GM21737 (cell line): ENCODE measurements around the gene PXN.
"Not testable (repeated sequence)": the region's sequence is repeated elsewhere in the genome, so short reads cannot be mapped to it uniquely, and the experiment has no call there.

Experiments used
- ATAC-seq: cut with Tn5 transposase; IDR thresholded peaks from one replicate; pipeline ENCODE4 v1.9.1; 2021; ENCODE audit warnings: mild to moderate bottlenecking, moderate library complexity; ENCODE audit not compliant: unreplicated experiment

PXN gene

DNA sequence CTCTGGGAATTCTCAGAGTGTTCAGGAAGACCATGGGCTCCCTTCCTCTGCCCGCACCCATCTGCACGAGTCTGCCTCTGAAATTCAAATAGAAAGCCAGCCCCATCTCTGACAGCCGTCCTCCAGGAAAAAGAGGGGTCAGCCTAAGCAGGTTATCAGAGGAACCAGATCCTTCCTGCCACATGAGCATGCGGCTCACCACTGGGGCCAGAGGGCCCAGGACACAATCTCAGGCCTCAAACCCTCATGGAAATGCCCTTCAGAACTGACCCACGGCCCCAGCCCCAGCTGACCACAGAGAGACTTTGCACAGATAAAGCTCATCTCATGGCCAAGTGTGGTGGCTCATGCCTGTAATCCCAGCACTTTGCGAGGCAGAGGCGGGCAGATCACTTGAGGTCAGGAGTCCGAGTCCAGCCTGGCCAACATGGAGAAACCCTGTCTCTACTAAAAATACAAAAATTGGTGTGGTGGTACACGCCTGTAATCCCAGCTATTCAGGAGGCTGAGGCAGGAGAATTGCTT lies 23.2 kb downstream of the PXN start:
- no peak for ATAC-seq

DNA sequence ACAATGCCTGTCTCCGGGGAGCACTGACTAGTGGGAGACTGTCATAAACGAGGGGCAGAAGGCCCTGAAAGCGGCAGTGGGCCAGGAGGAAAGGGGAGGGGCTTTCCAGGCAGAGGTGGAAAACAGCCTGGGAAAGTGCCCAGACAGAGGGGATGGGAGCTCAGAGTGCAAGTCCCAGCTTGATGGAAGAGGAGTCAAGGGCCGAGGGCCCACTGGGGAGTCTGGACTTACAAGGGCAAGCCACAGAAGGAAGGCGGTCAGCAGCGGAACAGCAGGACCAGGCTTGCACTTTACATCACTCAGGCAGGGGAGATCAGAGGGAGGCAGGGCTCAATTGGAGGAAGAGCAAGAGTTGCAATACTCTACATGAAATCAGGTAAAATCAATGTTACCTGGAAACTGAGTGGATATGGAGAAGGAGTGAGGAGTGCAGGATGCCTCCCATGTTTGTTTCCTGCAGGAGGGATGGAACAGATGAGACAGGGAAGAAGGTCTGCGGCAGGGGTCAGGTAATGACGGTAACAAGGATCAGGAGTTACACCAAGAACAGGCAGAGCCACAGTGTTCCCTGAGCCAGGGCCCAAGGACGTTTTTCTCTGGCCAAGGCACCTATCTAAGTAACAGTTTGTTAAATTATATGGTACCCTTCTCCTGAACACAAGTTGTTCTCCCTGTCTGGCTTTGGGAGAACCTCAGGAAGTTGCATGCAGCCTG lies 23.8 kb downstream of the PXN start:
- ATAC-seq, result no peak

DNA sequence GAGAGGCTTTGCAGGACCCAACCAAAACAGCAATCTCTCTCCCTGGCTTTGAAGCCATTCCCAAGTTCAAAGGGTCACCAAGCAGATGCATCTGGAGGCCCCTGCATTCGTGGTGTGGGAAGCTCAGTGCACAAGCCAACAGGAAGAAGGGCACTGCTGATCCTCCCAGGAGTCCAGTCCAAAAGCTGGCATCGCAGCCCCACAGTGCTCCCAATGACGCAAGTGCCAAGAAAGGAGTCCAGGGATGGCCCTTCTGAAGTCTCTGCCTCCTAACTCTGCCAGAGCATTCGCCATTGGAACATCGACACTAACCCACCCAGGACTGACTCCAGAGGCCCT lies 25.1 kb downstream of the PXN start:
- ATAC-seq, result no peak

DNA sequence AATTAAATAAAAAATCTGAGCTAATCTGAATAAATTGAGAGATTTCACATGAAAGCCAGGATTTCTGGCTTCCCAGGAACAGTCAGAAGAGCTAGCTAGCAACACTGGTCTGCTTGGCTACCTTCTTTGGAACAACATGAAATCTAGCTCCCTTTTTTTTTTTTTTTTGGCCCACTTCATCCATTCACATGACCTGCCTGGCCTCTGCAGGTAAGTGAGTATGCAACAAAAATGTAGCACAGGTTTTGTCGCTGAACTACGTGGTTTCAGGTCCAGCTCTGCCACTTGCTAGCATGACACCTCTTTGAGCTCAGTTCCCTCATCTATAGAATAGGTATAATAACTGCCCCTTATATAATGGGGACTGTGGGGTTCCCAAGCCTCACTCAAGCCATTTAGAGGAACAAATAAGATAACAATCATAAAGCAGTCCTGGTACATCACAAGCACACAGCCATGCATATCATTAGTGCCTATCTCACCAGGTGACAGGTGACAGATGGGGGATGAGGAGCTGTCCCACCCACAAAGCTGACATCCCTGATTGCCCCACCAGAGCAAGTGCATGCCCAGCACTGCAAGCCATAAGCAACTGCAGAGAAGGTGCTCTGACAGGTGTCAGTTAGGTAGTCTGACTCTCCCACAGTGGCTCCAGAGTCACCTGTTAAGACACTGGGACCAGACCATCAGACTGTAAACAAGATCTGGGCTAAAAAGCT lies 25.6 kb downstream of the PXN start:
- ATAC-seq, result no peak

GRCh38 chr12:120238839-120239445 lies 26.6 kb downstream of the PXN start:
- ATAC-seq, result no peak

- ATAC-seq, result no peak
Observed at GRCh38 chr12:120238217-120238616, 27.3 kb downstream of the PXN start.

GRCh38 chr12:120237360-120238171 lies 28.0 kb downstream of the PXN start:
- ATAC-seq, result no peak

DNA sequence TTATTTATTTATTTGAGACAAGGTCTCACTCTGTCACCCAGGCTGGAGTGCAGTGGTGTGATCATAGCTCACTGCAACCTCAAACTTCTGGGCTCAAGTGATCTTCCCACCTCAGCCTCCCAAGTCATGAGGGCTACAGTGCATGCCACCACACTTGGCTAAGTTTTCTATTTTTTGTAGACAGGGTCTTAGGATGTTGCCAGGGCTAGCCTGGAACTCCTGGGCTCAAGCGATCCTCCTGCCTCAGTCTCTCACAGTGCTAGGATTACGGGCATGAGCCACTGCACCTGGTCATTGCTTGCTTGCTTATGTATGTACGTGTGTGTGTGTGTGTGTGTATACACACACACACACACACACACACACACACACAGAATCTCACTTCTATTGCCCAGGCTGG lies 28.7 kb downstream of the PXN start:
- ATAC-seq, result not testable (repeated sequence)

- ATAC-seq, result no peak
Observed at GRCh38 chr12:120235369-120236323, 29.9 kb downstream of the PXN start.

DNA sequence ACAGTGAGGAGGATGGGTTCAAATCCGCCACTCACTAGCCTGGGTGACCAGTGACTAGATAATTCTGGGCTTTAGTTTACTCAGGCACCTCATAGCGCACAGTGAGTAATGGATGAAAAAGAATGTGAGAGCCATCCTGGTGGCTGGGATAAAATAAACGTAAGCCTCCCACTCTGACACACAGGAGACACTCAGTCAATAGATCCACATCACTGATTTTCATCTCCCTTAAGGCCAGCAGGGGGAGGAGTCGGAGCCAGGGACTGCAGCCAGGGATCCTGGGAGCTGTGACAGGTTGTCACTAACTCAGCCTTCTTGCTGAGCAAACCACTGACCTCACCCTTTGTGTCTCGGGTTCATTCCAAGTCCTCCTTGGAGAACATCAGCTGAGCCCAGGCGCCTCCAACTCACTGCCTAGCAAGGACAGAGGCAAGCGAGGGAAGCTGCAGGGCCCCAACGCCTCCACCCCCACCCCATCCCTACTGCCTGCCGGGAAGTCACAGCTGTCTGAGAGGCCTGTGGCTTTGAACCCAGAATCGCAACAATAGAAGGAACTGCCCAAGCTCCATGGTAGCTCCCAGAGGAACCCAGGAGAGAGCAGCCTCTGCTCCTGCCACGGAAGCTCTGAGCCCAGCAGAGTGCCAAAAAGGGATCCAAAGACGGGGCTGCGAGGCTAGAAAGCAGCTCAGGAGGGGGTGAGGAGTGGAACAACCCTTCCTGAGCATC lies 30.7 kb downstream of the PXN start:
- ATAC-seq, result no peak

- ATAC-seq, result no peak
Observed at GRCh38 chr12:120231316-120232011, 34.1 kb downstream of the PXN start.

DNA sequence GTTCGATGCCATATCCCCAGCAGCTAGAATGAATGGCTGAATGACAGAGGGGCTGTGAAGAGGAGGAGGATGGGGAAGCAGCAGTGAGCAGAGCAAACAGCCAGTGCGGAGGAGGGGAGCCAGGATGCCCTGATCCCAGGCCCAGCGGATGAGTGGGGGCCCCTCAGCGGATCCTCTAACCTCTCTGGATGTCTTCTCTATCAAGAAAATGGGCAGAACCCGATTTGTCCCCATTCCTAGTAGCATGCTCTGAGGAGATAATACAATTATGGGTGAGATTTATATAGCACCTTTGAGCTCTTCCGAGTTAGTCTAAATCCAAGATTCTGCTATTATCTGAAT lies 34.6 kb downstream of the PXN start:
- no peak for ATAC-seq

- no peak for ATAC-seq
Observed at GRCh38 chr12:120230326-120230973, 35.1 kb downstream of the PXN start.

GRCh38 chr12:120229487-120230325 lies 35.8 kb downstream of the PXN start:
- no peak for ATAC-seq

- ATAC-seq, result no peak
Observed at GRCh38 chr12:120229071-120229486, 36.5 kb downstream of the PXN start.

DNA sequence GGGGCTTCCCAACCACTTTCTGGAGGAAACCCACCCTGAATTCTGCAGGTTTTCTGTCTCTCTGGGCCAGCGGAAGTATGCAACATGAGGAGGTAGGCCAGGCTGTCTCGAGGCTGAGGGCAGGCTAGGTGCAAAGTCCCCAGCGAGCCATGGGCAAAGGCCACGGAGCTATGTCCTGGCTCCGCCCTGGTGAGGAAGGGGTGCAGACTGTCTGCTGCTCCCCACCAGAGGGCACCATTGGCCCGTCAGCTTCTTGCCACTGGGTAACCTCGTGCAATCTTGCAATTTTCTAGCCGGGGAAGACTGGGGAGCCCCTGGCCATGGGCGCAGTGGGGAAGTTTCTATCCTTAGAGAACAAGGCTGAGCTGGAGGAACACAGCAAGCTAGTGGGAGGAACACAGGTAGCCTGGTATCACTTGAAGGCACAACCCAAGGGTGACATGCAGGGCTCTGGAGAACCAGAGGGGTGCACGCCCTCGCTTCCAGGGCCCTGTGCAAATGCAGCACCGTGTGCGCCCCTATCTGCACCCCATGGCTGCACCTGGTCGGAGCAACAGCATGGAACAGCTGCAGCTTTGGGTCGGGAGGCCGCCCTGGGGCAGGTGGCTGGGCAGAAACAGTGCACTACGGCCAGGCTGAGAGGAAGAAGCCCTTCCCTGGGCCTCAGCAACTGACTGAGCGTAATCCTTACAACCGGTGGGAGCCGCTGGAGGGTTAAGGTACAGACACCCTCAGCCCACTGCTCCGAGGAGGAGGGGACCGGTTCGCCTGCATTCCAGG lies 37.0 kb downstream of the PXN start:
- peak; percentile 51 for ATAC-seq

DNA sequence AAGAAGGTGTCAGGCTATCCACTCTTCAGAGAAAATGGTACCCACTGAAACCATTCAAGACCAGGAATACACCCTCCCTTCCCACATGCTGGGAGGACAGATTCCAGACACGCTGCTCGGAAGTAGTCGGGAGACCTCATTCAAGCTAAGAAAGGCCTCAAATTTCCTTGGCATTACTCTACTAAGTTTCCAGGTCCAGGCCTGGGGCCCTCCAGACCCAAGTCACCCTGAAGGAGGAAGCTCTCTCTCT lies 37.6 kb downstream of the PXN start:
- ATAC-seq, result no peak
